Breast epithelium (tissue), 3 donors: Measurements from ENCODE around the gene C16orf89.
"Not testable (repeated sequence)": the region's sequence is repeated elsewhere in the genome, so short reads cannot be mapped to it uniquely, and the experiment has no call there.

Experiments used
- CTCF ChIP-seq, 3 donors: fragments of 450-650 bp; IDR thresholded peaks; one replicate each; pipeline ENCODE4 v1.5.1; 2016 to 2017; ENCODE audit warnings: antibody characterized with exemption in 3 of 3, mild to moderate bottlenecking in 3 of 3, moderate library complexity in 3 of 3
- POLR2A ChIP-seq: fragments of 450-650 bp; IDR thresholded peaks from one replicate; pipeline ENCODE4 v1.6.1; 2016; ENCODE audit warnings: antibody characterized with exemption, mild to moderate bottlenecking, moderate library complexity

- TF ChIP-seq POLR2A; CTCF (IDR thresholded peaks at IDR 0.05): not testable (repeated sequence)
These were observed 33.4 kb upstream of the C16orf89 start for GRCh38 chr16:5099174-5099573.
